Liver (tissue), 3 donors: Measurements from ENCODE around the gene RAF1.

ENCODE experiments used
- CTCF ChIP-seq: fragments of 150-350 bp; IDR thresholded peaks from 2 replicates; pipeline ENCODE4 v1.5.1; 2017; ENCODE audit warnings: improper control_type of control experiment, low read depth, low read length; ENCODE audit not compliant: missing input control
- FOXA2 ChIP-seq: IDR thresholded peaks from 2 replicates; pipeline ENCODE4 v1.6.1; 2016; ENCODE audit warnings: antibody characterized with exemption
- HNF4G ChIP-seq: IDR thresholded peaks from 2 replicates; pipeline ENCODE4 v1.6.1; 2016; ENCODE audit warnings: antibody characterized with exemption
- JUND ChIP-seq, 2 donors: IDR thresholded peaks; 2 replicates each; pipeline ENCODE4 v1.6.1; 2016; ENCODE audit warnings: antibody characterized with exemption in 2 of 2
- NR2F2 ChIP-seq: IDR thresholded peaks from 2 replicates; pipeline ENCODE4 v1.6.1; 2016; ENCODE audit warnings: antibody characterized with exemption
- RAD21 ChIP-seq, 2 donors: IDR thresholded peaks; 2 replicates each; pipeline ENCODE4 v1.6.1; 2016; ENCODE audit warnings: antibody characterized with exemption in 2 of 2, mild to moderate bottlenecking in 2 of 2
- REST ChIP-seq: IDR thresholded peaks from 2 replicates; pipeline ENCODE4 v1.6.1; 2016; ENCODE audit warnings: antibody characterized with exemption, mild to moderate bottlenecking
- RXRA ChIP-seq, 2 donors: IDR thresholded peaks; 2 replicates each; pipeline ENCODE4 v1.6.1; 2017 to 2018; ENCODE audit warnings: antibody characterized with exemption in 2 of 2, mild to moderate bottlenecking in 1 of 2
- SP1 ChIP-seq: IDR thresholded peaks from 2 replicates; pipeline ENCODE4 v1.6.1; 2018; ENCODE audit warnings: antibody characterized with exemption, mild to moderate bottlenecking
- TAF1 ChIP-seq: conservative IDR thresholded peaks from 2 replicates; pipeline ENCODE4 v1.6.1; 2016; ENCODE audit warnings: antibody characterized with exemption, mild to moderate bottlenecking
- YY1 ChIP-seq: IDR thresholded peaks from 2 replicates; pipeline ENCODE4 v1.6.1; 2016; ENCODE audit warnings: antibody characterized with exemption, mild to moderate bottlenecking
- TF ChIP-seq, protein P1 (sequence below): IDR thresholded peaks from 2 replicates; pipeline ENCODE4 v1.6.1; 2016; ENCODE audit warnings: antibody characterized with exemption
- TF ChIP-seq, protein P2 (sequence below): IDR thresholded peaks from 2 replicates; pipeline ENCODE4 v1.6.1; 2016; ENCODE audit warnings: antibody characterized with exemption
- donor health status: healthy.
- donor health status: healthy.

DNA sequence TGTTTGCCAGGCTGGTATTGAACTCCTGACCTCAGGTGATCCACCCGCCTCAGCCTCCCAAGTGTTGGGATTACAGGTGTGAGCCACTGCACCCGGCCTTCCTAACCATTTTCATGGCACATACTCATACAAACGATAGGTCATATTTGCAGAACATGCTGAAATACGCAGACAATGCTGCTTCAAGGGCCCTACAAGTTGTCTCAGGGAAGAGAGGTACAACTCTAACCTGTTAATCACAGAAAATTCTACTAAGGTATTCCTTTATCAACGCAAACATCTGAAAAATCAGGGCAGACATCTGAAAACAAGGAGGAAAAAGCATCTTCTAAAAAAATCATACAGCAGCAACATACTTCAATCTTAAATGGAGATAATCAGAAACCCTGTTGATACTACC is 39.9 kb downstream of the RAF1 start:
- TF ChIP-seq CTCF (no peak), RXRA (IDR thresholded peaks at IDR 0.05) (no peak), RAD21 (IDR thresholded peaks at IDR 0.05) (no peak), SP1 (no peak), YY1 (no peak), FOXA2 (no peak), TAF1 (no peak), HNF4G (no peak), REST (no peak), NR2F2 (no peak), JUND (IDR thresholded peaks at IDR 0.05) (no peak)
- TF ChIP-seq, protein P1, sequence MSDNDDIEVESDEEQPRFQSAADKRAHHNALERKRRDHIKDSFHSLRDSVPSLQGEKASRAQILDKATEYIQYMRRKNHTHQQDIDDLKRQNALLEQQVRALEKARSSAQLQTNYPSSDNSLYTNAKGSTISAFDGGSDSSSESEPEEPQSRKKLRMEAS = no peak
- TF ChIP-seq, protein P2, sequence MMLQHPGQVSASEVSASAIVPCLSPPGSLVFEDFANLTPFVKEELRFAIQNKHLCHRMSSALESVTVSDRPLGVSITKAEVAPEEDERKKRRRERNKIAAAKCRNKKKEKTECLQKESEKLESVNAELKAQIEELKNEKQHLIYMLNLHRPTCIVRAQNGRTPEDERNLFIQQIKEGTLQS = no peak
